Esophagus muscularis mucosa (tissue), 4 donors: Measurements from ENCODE around the gene PSMA5. TPM values are rescaled to one million over a fixed set of nuclear protein-coding genes. Genes with fewer than 3 reads are reported as not detected.

Experiments
- DNase-seq: peaks from one replicate; pipeline ENCODE4 v3.0.0-alpha.2; 2017; ENCODE audit errors: extremely low spot score
- H3K27ac ChIP-seq, 4 donors: fragments of 200-600 bp; sonication (generic); replicated peaks in 1 of 4; 1 replicate in 3 of 4; 2 replicates in 1 of 4; pipeline ENCODE4 v1.5.1; 2016 to 2019; ENCODE audit warnings: mild to moderate bottlenecking in 1 of 4
- H3K27me3 ChIP-seq, 4 donors: fragments of 200-600 bp; sonication (generic); one replicate each; pipeline versions ENCODE4 v1.5.1 to v1.6.0; 2016 to 2019
- H3K36me3 ChIP-seq, 4 donors: fragments of 200-600 bp; sonication (generic); one replicate each; pipeline ENCODE4 v1.5.1; 2016 to 2019
- H3K4me1 ChIP-seq, 4 donors: fragments of 200-600 bp; sonication (generic); one replicate each; pipeline ENCODE4 v1.5.1; 2016 to 2019
- H3K4me3 ChIP-seq, 4 donors: fragments of 200-600 bp; sonication (generic); 1 replicate in 2 of 4; 2 replicates in 2 of 4; pipeline ENCODE4 v1.5.1; 2016 to 2019; ENCODE audit warnings: mild to moderate bottlenecking in 4 of 4, moderate library complexity in 1 of 4
- H3K9me3 ChIP-seq, 4 donors: fragments of 200-600 bp; sonication (generic); 1 replicate in 3 of 4; 2 replicates in 1 of 4; pipeline ENCODE4 v1.5.1; 2016 to 2019
- EP300 ChIP-seq: sonication (generic); formaldehyde crosslinking; IDR thresholded peaks from one replicate; pipeline ENCODE4 v1.6.1; 2017; ENCODE audit warnings: antibody characterized with exemption
- POLR2A ChIP-seq: fragments of 450-650 bp; IDR thresholded peaks from one replicate; pipeline ENCODE4 v1.6.1; 2017; ENCODE audit warnings: antibody characterized with exemption, moderate library complexity, mild to moderate bottlenecking, low read depth
- POLR2AphosphoS5 ChIP-seq, 2 donors: sonication (generic); formaldehyde crosslinking; IDR thresholded peaks; one replicate each; pipeline ENCODE4 v1.6.1; 2017; ENCODE audit warnings: antibody characterized with exemption in 2 of 2
- WGBS: methylation state at CpG from one replicate; pipeline ENCODE4 v1.1.5; 2018; 5-methylcytosine and 5-hydroxymethylcytosine counted together
- intact Hi-C: fragments of 100-400 bp; cut with DNase I; formaldehyde crosslinking; loops from one replicate; pipeline ENCODE4 v1.15.1; 2023
- total RNA-seq, 4 donors: library from RNA; depleted of rRNA; stranded (reverse); fragments of >200 nt; gene quantifications; one replicate each; pipeline versions ENCODE4 v1.1.0 to v1.2.1, GENCODE V29; 2016
- TF ChIP-seq, protein P1 (sequence below), 3 experiments: fragments of 200-600 bp in 2 of 3; fragments of 450-650 bp in 1 of 3; sonication (generic) in 2 of 3; IDR thresholded peaks; one replicate each; pipeline ENCODE4 v1.5.1; 2017 to 2019; ENCODE audit warnings: antibody characterized with exemption in 3 of 3, mild to moderate bottlenecking in 2 of 3, moderate library complexity in 1 of 3

The PSMA5 gene
- total RNA-seq, 4 donors from 2014 or later = 15.8 to 29.8 (median 27.4) TPM

GRCh38 chr1:109386054-109386717, 40.1 kb downstream of the PSMA5 start:
- TF ChIP-seq POLR2A = no peak
- no peak for TF ChIP-seq POLR2AphosphoS5 (IDR thresholded peaks at IDR 0.05)
- TF ChIP-seq, protein P1, sequence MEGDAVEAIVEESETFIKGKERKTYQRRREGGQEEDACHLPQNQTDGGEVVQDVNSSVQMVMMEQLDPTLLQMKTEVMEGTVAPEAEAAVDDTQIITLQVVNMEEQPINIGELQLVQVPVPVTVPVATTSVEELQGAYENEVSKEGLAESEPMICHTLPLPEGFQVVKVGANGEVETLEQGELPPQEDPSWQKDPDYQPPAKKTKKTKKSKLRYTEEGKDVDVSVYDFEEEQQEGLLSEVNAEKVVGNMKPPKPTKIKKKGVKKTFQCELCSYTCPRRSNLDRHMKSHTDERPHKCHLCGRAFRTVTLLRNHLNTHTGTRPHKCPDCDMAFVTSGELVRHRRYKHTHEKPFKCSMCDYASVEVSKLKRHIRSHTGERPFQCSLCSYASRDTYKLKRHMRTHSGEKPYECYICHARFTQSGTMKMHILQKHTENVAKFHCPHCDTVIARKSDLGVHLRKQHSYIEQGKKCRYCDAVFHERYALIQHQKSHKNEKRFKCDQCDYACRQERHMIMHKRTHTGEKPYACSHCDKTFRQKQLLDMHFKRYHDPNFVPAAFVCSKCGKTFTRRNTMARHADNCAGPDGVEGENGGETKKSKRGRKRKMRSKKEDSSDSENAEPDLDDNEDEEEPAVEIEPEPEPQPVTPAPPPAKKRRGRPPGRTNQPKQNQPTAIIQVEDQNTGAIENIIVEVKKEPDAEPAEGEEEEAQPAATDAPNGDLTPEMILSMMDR (IDR thresholded peaks at IDR 0.05) = no peak
- no peak for TF ChIP-seq EP300
- no peak for DNase-seq
- Histone ChIP-seq H3K9me3 (no peaks in the 10 kb centered on the region), H3K27me3 (no peaks in the 10 kb centered on the region), H3K4me3 (no peak overlapping the region), H3K27ac (peak overlapping the region; percentile 70 to 91 (median 86)), H3K4me1 (peaks cover 60 to 100% (median 100%) of the 10 kb centered on the region in 4 donors), H3K36me3 (no peaks in the 10 kb centered on the region)
- WGBS = 100% methylated on average over 2 of the region's 2 CpGs
- intact Hi-C loops = no loop called here

- Histone ChIP-seq H3K27me3 (no peaks in the 10 kb centered on the region), H3K36me3 (no peaks in the 10 kb centered on the region), H3K9me3 (no peaks in the 10 kb centered on the region), H3K4me3 (peak overlapping the region in 1 of 4 donors; percentile 22), H3K4me1 (peaks cover 59 to 100% (median 97%) of the 10 kb centered on the region in 4 donors), H3K27ac (peak overlapping the region; percentile 70 to 91 (median 86))
- TF ChIP-seq POLR2A = no peak
- peak; percentile 16 for TF ChIP-seq EP300
- TF ChIP-seq POLR2AphosphoS5 (IDR thresholded peaks at IDR 0.05) = peak; percentile 61 to 69
- no peak for DNase-seq
- intact Hi-C loops = no loop called here
- 56% methylated on average over 2 of the region's 2 CpGs for WGBS
Measured at GRCh38 chr1:109385417-109385816, 40.8 kb downstream of the PSMA5 start.

- H3K9me3 ChIP-seq = no peaks in the 10 kb centered on the region
- intact Hi-C loops = no loop called here
- H3K36me3 ChIP-seq = no peaks in the 10 kb centered on the region
- no peaks in the 10 kb centered on the region for H3K27me3 ChIP-seq
- DNase-seq = no peak
- TF ChIP-seq POLR2AphosphoS5 (IDR thresholded peaks at IDR 0.05) (no peak), POLR2A (no peak), EP300 (no peak)
- TF ChIP-seq, protein P1 (IDR thresholded peaks at IDR 0.05) = no peak
- peak overlapping the region; percentile 70 to 91 (median 86) for H3K27ac ChIP-seq
- H3K4me1 ChIP-seq = peaks cover 58 to 100% (median 95%) of the 10 kb centered on the region in 4 donors
- WGBS = 91% methylated on average over 7 of the region's 7 CpGs
- H3K4me3 ChIP-seq = no peak overlapping the region
Measured at GRCh38 chr1:109383854-109384253, 42.4 kb downstream of the PSMA5 start.

- Histone ChIP-seq H3K9me3 (no peaks in the 10 kb centered on the region), H3K36me3 (no peaks in the 10 kb centered on the region), H3K27me3 (no peaks in the 10 kb centered on the region), H3K4me1 (peaks cover 61 to 99% (median 92%) of the 10 kb centered on the region in 4 donors), H3K27ac (peak overlapping the region; percentile 70 to 91 (median 86)), H3K4me3 (no peak overlapping the region)
- 65% methylated on average over 2 of the region's 2 CpGs for WGBS
- DNase-seq = no peak
- TF ChIP-seq POLR2A (no peak), POLR2AphosphoS5 (IDR thresholded peaks at IDR 0.05) (no peak), EP300 (no peak)
- TF ChIP-seq, protein P1 (IDR thresholded peaks at IDR 0.05) = no peak
- intact Hi-C loops = no loop called here
Measured at GRCh38 chr1:109383087-109383779, 43.0 kb downstream of the PSMA5 start.

DNA sequence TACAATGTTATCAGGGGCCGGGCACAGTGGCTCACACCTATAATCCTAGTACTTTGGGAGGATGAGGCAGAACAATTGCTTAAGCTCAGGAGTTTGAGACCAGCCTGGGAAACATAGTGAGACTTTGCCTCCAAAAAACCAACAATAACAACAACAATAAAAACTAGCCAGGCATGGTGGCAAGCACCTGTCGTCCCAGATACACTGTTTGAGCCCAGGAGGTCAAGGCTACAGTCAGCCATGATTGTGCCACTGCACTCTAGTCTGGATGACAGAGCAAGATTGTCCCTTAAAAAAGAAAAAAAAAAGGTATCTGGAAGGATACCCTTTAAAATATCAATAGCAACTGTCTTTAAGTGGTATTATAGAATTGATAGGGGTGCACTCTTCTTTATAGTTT, 44.7 kb downstream of the PSMA5 start:
- DNase-seq = no peak

More for the DNA sequence above, 44.7 kb downstream of the PSMA5 start:
- Histone ChIP-seq H3K4me1 (peaks cover 56 to 99% (median 91%) of the 10 kb centered on the region in 4 donors), H3K9me3 (no peaks in the 10 kb centered on the region), H3K27ac (peak overlapping the region; percentile 70 to 91 (median 86)), H3K36me3 (no peaks in the 10 kb centered on the region), H3K4me3 (no peak overlapping the region), H3K27me3 (no peaks in the 10 kb centered on the region)
- intact Hi-C loops = no loop called here
- WGBS = 86% methylated on average over 2 of the region's 2 CpGs
- TF ChIP-seq POLR2AphosphoS5 (IDR thresholded peaks at IDR 0.05) (no peak), POLR2A (no peak), EP300 (no peak)
- TF ChIP-seq, protein P1 (IDR thresholded peaks at IDR 0.05) = no peak
